Measurements from ENCODE around the gene FBXO8.
"Not testable (repeated sequence)": the region's sequence is repeated elsewhere in the genome, so short reads cannot be mapped to it uniquely, and the experiment has no call there.

Gene FBXO8

DNA sequence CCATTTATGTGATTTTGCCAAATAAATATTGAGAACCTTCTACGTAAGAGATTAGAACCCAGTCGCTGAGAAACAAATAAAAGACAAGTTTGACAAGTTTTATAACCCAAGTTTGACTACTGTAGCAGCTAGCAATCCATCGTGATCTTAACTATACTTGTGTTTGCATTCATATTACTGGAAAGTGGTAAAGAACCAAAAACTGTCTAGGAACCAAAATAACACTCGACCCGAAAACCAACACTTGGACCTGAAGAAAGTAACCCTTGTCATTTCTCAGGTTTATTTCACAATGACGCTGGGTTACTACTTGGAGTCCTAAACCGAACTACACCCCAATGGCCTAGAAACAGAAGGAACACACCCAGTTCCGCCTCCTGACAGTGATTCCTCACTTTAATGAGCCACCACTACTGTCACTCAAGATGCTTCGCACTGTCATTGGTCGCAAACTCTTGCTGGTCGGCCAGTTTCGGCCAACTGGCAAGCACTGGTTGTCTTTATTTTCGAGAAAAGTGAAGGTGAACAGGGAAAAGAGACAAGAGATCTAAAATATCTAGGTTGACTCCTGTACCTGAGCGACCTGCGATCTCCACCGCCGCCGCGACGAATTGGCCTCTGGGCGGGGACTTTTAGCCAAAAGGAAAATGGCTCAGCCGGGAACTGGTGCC is 496 bp downstream of the FBXO8 start:
- peak; percentile 77 for DNase-seq

DNA sequence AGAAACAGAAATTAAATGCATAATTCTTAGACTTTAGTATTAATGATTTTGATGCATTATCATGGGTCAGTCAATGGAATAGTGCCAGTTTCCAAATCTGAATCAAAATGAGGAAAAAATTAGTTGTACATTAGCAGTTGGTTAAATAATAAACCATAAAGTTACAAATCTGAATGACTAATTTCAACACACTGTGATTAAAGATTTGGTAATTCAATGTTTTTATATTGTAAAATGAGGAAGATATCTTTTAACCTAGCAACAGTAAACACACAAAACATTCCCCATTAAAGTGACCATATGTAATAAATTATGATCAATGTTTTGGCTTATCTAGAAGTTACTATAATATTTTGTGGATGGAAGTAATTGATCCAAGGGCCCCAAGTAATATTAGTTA is 1.6 kb downstream of the FBXO8 start:
- no peak for DNase-seq

- DNase-seq, result no peak
These were observed 2.2 kb downstream of the FBXO8 start for GRCh38 chr4:174281182-174281737.

DNA sequence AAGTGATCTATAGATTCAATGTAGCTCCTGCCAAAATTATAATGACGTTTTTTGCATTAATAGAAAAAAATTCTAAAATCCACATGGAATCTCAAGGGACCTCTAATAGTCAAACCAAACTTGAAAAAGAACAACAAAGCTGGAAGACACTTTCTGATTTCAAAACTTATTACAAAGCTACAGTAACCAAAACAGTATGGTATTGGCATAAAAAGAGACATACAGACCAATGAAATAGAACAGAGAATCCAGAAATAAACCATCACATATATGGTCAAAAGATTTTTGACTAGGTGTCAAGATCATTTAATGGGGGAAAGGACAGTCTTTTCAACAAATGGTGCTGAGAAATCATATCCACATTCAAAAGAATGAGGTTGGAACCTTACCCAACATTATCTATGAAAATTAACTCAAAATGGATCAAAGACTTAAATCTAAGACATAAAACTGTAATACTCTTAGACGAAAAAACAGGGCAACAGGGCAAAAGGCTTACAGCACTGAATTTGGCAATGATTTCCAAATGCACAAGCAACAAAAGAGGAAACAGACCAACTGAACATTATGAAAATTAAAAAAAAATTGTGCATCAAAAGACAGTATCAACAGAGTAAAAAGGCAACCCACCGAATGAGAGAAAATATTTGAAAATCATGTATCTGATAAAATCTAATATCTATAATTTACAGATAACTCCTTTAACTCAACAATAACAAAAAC is 3.9 kb downstream of the FBXO8 start:
- no peak for DNase-seq

- DNase-seq, result no peak
These were observed 5.0 kb downstream of the FBXO8 start for GRCh38 chr4:174278467-174278866.

DNA sequence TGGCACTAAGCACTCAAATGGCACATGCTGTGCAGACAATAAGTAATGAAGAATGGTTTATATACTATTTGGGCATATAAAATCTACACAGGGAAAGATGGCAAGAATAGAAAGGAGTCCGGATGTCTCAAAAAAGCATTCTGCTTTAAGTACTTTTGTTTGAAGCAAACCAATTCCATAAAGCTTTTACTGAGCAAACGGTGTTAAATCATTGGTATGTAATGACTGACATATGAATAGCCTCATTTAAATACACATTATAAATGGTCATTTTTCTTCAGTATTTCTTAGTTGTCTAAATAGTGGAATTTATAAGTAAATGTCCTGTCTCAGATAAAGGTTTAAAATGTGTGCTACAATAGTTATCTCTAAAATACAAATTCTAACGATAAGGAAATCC is 6.0 kb downstream of the FBXO8 start:
- no peak for DNase-seq

DNA sequence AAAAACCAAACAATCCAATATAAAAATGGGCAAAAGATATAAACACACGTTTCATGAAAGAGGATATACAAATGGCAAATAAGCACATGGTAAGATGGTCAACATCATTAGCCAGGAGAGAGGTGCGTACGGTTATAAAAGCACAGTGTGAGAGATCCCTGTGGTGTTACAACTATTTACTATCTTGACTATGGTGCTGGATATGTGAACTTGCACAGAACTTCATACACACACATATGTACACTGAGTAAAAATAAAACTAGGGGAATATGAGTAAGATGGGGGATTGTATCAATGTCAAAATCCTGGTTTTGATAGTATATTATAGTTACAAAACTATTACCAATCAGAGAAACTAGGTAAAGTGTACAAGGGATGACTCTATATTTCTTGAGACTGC is 8.4 kb downstream of the FBXO8 start:
- no peak for DNase-seq

- DNase-seq, result no peak
These were observed 9.0 kb downstream of the FBXO8 start for GRCh38 chr4:174274436-174274835.

- no peak for DNase-seq
These were observed 9.5 kb downstream of the FBXO8 start for GRCh38 chr4:174273930-174274329.

DNA sequence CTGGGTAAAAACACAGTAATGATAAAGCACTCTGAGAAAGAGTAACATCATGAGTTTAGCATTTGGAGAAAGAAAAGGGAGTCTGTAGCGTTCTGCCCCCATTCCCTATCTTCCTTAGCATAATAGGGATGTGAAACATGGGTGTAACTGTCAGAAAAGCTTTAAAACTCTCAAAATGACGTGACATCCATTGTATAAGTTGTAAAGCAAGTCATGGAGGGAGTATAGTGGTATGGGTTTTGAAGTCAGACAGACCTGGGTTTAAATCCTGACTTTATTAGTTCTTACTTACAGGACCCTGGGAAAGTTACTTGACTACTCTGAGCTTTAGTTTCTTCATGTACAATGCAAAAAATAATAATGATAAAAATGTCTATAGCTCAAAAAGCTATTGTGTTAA is 17.1 kb downstream of the FBXO8 start:
- DNase-seq, result no peak

DNA sequence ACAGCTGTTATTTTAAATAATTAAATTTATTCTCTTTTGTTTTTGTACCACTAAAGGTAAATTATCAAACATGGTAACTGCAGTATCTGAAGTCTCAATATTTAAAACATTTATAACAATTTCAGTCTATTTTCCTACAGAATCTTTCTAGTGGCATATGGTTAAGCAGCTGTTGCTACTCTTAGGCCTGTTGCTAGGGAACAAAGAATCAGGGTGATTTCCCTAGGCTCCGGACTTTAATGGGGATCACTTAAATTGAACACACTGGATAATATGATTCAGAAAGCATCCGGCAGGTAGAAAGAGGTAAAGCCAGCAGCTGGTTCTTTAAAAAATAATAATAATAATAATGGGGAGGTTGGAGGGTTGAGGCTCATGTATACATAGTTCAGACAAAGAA is 17.6 kb downstream of the FBXO8 start:
- DNase-seq, result no peak

DNA sequence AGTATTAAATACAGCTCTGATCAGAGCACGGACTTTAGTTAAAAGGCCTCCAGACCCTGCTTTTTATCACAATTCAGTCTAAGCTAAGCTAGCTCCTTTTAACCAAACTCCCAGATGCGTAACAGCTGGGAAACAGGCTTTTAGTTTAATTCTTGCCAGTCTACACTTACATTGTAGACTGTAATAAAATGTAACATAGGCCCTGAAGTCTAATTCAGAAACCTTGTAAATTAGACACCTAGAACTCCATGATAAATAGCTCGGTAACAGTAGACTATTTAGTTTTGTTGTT is 20.1 kb downstream of the FBXO8 start:
- DNase-seq, result no peak

- no peak for DNase-seq
These were observed 20.6 kb downstream of the FBXO8 start for GRCh38 chr4:174262624-174263444.

- DNase-seq, result not testable (repeated sequence)
These were observed 22.0 kb downstream of the FBXO8 start for GRCh38 chr4:174261432-174261831.

DNA sequence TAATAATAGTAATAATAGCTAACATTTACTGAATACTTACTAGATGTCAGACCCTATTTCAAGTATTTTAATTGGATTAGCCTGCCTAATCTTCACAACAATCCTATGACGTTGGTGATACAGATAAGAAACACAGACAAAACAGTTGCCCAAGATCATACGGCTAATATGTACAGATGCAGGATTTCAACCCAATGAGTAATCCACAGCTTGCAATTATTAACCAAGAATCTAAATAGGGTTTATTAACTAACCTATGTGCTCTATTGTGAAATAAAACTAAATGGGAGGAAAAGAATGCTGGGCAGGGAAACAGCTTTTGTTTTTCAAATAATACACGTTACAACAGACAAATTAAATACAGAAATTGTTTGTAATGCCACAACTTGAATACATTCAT is 23.4 kb downstream of the FBXO8 start:
- no peak for DNase-seq

- no peak for DNase-seq
These were observed 23.9 kb downstream of the FBXO8 start for GRCh38 chr4:174259580-174259979.

- DNase-seq, result no peak
These were observed 27.2 kb downstream of the FBXO8 start for GRCh38 chr4:174256277-174256713.

GRCh38 chr4:174255786-174256185 is 27.7 kb downstream of the FBXO8 start:
- no peak for DNase-seq

- DNase-seq, result no peak
These were observed 28.1 kb downstream of the FBXO8 start for GRCh38 chr4:174255374-174255773.

DNA sequence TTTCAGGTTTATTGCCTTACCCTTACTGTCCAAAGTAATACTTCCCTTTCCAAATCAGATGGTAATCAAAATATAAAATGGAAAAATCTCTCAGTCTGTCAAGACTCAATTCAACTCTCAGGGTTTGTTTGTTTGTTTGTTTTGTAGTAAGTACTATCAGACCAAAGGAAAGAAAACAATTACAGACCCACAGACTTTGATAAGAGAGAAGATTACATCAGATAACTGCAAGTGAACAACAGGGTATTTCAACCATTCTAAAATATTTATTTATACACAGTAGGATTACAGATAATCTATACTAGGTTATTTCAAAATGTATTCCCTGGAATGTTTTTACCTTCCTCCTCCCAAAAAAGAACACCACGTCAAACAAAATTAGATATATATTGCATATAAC is 28.9 kb downstream of the FBXO8 start:
- DNase-seq, result no peak

GRCh38 chr4:174252412-174252811 is 31.1 kb downstream of the FBXO8 start:
- DNase-seq, result no peak

DNA sequence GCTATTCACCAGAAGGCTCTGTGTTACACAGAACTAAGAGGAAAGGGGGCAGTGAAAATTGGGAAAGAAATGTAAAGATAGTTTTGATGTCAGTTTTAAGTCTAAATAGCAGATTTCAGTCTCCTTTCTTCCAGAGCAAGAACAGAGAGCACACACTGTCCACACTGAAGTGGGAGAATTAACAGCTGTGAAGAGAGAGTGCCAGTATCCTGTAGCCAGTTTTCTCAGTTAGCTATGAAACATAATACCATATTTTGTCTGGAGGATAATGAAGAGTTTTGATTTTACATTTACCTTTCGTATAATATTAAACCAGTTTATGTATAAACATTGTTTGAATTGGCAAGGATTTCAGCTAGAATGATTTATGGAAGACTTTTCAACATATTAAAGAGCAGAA is 35.1 kb downstream of the FBXO8 start:
- no peak for DNase-seq

- DNase-seq, result no peak
These were observed 37.8 kb downstream of the FBXO8 start for GRCh38 chr4:174245714-174246113.

DNA sequence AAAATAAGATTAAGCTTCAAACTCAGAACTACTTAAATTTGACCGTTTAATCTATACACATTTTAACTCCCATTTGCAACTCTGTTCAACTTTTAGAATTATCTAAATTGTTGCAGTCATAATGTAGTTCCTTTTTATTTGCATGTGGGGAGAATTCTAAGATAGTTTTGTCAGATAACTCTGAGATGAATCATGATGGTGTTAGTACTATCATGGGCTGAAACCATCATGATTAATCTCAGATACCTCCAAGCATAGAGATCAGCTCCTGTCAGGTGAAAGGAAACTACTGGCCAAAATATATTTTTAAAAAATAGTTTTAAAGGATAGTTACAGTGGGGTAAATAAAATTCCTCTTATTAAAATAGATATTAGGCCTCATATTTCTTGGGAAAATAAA is 39.0 kb downstream of the FBXO8 start:
- DNase-seq, result no peak
